Activated naive CD8-positive, alpha-beta T cell treated with anti-CD3 and anti-CD28 coated beads for 36 hours (primary cell): ENCODE results near the gene ASXL2. TPM values are rescaled to one million over a fixed set of nuclear protein-coding genes. Genes with fewer than 3 reads are reported as not detected.

Experiments used
- DNase-seq: peaks from one replicate; pipeline ENCODE4 v3.0.0; 2021
- H3K27ac Mint-ChIP-seq: one replicate; pipeline ENCODE4 v1.8.0; 2022; ENCODE audit warnings: mild to moderate bottlenecking, moderate library complexity, mixed read lengths
- H3K27me3 Mint-ChIP-seq: one replicate; pipeline ENCODE4 v1.8.0; 2022; ENCODE audit warnings: mild to moderate bottlenecking, mixed read lengths
- H3K36me3 Mint-ChIP-seq: one replicate; pipeline ENCODE4 v1.8.0; 2021; ENCODE audit warnings: mild to moderate bottlenecking, mixed read lengths
- H3K4me1 Mint-ChIP-seq: one replicate; pipeline ENCODE4 v1.8.0; 2021; ENCODE audit warnings: mixed read lengths
- H3K4me3 Mint-ChIP-seq: one replicate; pipeline ENCODE4 v1.8.0; 2022; ENCODE audit warnings: mild to moderate bottlenecking, moderate library complexity, mixed read lengths
- H3K9me3 Mint-ChIP-seq: one replicate; pipeline ENCODE4 v1.8.0; 2022; ENCODE audit warnings: mixed read lengths
- total RNA-seq, 2 experiments: library from RNA; stranded (reverse); gene quantifications; one replicate each; pipeline ENCODE4 v1.2.3, GENCODE V29; 2021

The ASXL2 gene
- total RNA-seq, 2 experiments from 2014 or later = 36.2 to 39.6 TPM

DNA sequence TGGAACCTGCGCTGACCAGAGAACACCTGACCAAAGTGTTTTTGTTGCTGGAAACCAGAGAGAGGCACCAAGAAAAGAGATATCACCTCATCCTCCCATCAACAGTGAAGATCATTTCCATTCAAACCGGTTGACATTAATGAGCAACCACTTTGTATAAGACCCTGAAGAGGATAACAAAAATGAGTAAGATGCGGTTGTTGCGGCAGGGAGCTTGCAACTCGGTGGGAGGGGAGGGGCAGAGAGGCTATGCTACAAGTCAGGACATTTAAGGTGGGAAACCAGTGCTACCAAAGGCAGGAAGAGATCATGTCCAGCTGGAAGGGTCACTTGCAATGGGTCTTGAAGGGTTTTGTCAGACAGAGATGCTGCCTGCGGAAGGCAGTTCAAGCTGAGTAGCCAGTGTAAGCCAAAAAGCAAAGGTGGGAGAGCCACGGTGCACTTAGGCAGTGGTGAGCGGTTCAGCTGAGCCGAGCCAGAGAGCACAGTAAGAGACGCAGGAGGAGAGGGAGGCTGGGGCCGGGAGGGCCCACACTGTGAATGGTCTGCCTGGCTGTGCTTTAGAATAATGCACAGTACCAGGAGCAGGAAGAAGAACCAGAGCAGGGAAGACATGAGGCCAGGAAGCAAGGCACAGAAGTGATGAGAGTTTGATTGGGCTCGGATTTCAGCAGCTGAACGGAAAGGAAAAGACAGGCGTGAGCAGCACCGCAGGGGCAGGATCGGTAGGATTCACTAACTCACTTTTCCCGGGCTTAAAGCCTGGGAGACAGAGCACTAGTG is 180.5 kb downstream of the ASXL2 start:
- DNase-seq = no peak
- no peaks in the 10 kb centered on the region for H3K9me3 Mint-ChIP-seq
- no peaks in the 10 kb centered on the region for H3K27me3 Mint-ChIP-seq
- no peaks in the 10 kb centered on the region for H3K36me3 Mint-ChIP-seq
- peaks cover 2% of the 10 kb centered on the region for H3K4me1 Mint-ChIP-seq
- no peak overlapping the region for H3K4me3 Mint-ChIP-seq
- H3K27ac Mint-ChIP-seq = no peak overlapping the region

DNA sequence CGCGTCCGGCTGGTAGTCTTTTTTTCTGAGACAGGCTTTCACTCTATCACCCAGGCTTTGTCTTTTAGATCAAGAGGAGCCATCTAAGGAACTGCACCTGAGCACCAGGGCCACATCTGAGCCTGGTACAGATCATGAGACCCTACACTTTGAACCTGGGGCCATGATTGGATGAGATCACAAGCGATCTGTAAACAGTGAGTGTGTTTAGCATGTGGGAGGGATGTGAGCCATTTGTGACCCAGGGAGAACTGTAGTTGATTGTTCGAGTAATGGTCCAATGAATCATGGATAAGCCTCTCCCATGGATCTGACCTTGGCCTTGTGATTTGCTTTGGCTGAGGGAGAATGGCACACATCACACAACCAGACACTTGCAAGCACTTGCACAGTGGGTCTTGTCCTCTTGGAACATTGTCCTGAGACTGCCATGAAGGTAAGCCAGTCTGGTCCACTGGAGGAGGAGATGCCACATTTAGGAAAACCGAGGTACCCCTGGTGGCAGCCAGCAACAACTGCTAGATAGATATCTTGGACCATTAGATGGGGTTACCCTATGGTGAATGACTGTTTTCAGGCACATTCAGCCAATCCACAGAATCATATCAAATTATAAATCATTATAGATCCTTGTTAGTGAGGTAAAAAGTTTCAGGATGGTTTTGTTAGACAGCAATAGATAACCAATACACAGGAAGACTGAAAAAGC is 185.4 kb downstream of the ASXL2 start:
- Mint-ChIP-seq H3K4me3 (no peak overlapping the region), H3K27ac (no peak overlapping the region), H3K4me1 (no peaks in the 10 kb centered on the region), H3K27me3 (peaks cover 3% of the 10 kb centered on the region), H3K36me3 (no peaks in the 10 kb centered on the region), H3K9me3 (no peaks in the 10 kb centered on the region)
- no peak for DNase-seq

DNA sequence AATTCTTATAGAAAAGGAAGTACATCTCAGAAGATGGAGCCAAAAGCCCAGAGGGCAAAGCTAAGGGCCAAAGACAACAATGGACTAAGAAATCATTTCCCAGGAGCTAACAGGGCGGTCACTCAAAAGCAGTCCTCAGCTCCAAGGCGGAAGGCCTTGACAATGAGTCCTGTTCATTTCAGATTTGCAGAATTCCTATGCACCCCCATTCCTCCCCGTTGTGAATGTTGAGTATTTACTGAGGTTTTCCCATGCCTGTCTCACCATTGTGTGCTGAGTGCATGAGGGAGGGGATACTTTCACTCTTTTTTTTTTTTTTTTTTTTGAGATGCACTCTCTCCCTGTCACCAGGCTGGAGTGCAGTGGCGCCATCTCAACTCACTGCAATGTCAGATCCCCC is 186.1 kb downstream of the ASXL2 start:
- Mint-ChIP-seq H3K27ac (no peak overlapping the region), H3K4me1 (no peaks in the 10 kb centered on the region), H3K9me3 (no peaks in the 10 kb centered on the region), H3K36me3 (no peaks in the 10 kb centered on the region), H3K4me3 (no peak overlapping the region), H3K27me3 (peaks cover 3% of the 10 kb centered on the region)
- DNase-seq = no peak

DNA sequence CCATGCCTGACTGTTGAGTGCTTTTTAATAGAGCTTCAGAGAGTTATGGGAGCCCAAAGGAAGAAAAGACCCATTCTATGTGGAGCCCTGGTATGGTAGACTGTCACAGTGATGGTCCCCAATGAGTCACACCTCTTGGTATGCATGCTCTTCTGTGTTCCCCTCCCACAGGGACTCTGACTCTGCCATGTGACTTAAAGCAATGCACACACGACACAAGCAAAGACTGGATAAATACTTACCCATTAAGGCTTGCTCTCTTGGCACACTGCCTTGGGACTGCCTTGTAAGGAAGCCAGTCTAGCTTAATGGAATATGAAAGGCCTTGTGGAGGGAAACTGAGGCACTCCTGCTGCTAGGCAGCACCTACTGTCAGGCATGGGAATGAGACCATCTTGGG is 188.2 kb downstream of the ASXL2 start:
- peaks cover 3% of the 10 kb centered on the region for H3K27me3 Mint-ChIP-seq
- no peaks in the 10 kb centered on the region for H3K4me1 Mint-ChIP-seq
- no peaks in the 10 kb centered on the region for H3K36me3 Mint-ChIP-seq
- no peak for DNase-seq
- no peak overlapping the region for H3K4me3 Mint-ChIP-seq
- no peak overlapping the region for H3K27ac Mint-ChIP-seq
- no peaks in the 10 kb centered on the region for H3K9me3 Mint-ChIP-seq

DNA sequence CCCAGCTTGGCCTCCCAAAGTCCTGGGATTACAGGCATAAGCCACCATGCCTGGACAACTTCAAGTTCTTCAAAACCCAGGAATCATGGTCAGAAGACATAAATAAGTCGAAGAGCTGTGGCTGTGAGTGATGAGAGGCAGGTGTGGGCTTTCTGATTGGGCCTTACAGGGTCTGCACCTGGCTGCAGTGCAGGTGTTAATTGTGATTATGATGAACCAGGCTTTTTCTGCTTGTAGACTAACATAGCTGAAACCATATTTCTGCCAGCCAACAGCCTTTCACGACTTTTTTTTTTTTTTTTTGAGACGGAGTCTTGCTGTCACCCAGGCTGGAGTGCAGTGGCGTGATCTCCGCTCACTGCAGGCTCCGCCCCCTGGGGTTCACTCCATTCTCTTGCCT is 190.1 kb downstream of the ASXL2 start:
- H3K4me3 Mint-ChIP-seq = no peak overlapping the region
- no peaks in the 10 kb centered on the region for H3K9me3 Mint-ChIP-seq
- H3K27me3 Mint-ChIP-seq = peaks cover 3% of the 10 kb centered on the region
- no peaks in the 10 kb centered on the region for H3K36me3 Mint-ChIP-seq
- H3K4me1 Mint-ChIP-seq = no peaks in the 10 kb centered on the region
- H3K27ac Mint-ChIP-seq = no peak overlapping the region
- DNase-seq = no peak

DNA sequence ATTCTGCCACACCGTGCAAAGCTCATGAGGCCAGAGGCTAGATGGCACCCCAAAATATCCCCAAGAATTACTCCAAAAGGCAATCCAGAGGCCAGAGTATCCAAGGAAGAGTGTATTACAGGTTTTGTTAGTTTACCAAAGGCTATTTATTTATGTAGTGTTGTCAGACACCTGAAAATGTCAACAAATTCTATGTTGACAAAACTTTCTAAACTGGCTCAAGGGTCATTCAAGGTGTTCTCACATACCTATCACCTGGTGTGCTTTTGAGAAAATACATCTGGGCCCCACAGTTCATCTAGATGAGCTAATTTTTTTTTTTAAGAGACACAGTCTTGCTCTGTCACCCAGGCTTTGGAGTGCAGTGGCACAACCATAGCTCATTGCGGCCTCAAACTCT is 192.5 kb downstream of the ASXL2 start:
- H3K4me3 Mint-ChIP-seq = no peak overlapping the region
- no peaks in the 10 kb centered on the region for H3K9me3 Mint-ChIP-seq
- H3K4me1 Mint-ChIP-seq = no peaks in the 10 kb centered on the region
- no peak overlapping the region for H3K27ac Mint-ChIP-seq
- H3K27me3 Mint-ChIP-seq = peaks cover 3% of the 10 kb centered on the region
- no peak for DNase-seq
- H3K36me3 Mint-ChIP-seq = no peaks in the 10 kb centered on the region

DNA sequence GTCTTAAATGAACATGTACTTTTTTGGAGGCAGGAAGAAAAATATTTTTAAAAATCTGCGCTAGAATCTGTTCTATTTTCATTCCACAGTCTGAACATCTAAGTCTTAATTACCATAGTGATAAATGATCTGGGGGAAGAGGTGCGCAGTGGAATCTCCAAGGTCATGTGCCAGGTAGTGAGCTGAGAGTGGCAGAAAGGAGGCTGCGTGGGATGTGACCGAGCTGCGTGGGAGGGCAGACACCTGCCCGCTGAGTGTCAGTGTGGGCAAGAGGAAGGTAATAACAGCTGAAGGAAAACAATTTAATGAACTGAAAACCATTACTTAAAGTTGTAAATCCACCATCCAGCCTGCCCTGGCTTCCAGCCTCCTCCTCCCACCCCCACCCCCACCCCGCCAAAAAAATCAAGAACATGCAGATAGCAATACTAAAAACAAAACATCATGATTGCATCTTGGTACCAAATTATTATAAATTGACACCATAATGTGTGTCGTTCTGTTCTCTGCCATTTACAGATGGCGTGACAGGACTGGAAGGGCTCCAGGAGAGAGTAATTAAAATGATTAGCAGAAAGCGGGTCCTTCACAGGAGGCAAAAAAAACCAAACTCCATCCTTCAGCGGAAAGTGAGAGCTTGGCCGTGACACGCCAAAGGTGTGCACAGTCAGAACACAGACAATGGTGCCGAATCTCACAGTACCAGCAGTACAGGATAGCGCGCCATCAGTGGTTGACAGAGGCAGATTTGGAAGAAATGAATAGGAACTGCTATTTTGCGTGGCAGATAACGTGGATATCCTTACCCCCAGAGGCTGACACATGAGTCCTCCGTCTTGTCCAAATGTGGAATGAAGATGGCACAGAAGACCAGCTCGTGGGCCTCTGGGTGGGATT is 193.5 kb downstream of the ASXL2 start:
- DNase-seq = no peak
- Mint-ChIP-seq H3K4me3 (no peak overlapping the region), H3K9me3 (no peaks in the 10 kb centered on the region), H3K27me3 (no peaks in the 10 kb centered on the region), H3K36me3 (no peaks in the 10 kb centered on the region), H3K4me1 (no peaks in the 10 kb centered on the region), H3K27ac (no peak overlapping the region)

Other genes with a start within 250 kb of the ASXL2 start
- 10 to 100 TPM; 14.3 to 15.5 TPM for gene DTNB, start 204.9 kb downstream of the ASXL2 start, total RNA-seq
- gene KIF3C, start 104.0 kb upstream of the ASXL2 start, total RNA-seq = 1 to 10 TPM; 3.7 to 4.1 TPM
- 100 to 1,000 TPM; 106 to 109 TPM for gene RAB10, start 155.6 kb upstream of the ASXL2 start, total RNA-seq